Esophagus squamous epithelium (tissue), 5 donors: ENCODE results near the gene KRTAP5-5. TPM values are rescaled to one million over a fixed set of nuclear protein-coding genes. Genes with fewer than 3 reads are reported as not detected.

Experiments used
- DNase-seq: peaks from one replicate; lab custom pipeline; 2025; lab: John Stamatoyannopoulos, UW
- H3K27ac ChIP-seq, 4 donors: fragments of 200-600 bp; sonication (generic); one replicate each; pipeline ENCODE4 v1.5.1; 2016 to 2019; ENCODE audit warnings: mild to moderate bottlenecking in 1 of 4
- H3K27me3 ChIP-seq, 4 donors: fragments of 200-600 bp; sonication (generic); 1 replicate in 3 of 4; 2 replicates in 1 of 4; pipeline versions ENCODE4 v1.5.1 to v1.6.0; 2017 to 2021; ENCODE audit warnings: antibody characterized with exemption in 1 of 4
- H3K36me3 ChIP-seq, 3 donors: fragments of 200-600 bp; sonication (generic); one replicate each; pipeline ENCODE4 v1.5.1; 2016 to 2019
- H3K4me1 ChIP-seq, 3 donors: fragments of 200-600 bp; sonication (generic); one replicate each; pipeline ENCODE4 v1.5.1; 2017 to 2019
- H3K4me3 ChIP-seq, 4 donors: fragments of 200-600 bp; sonication (generic); 1 replicate in 3 of 4; 2 replicates in 1 of 4; pipeline ENCODE4 v1.5.1; 2016 to 2019; ENCODE audit warnings: mild to moderate bottlenecking in 2 of 4, moderate library complexity in 1 of 4
- H3K9me3 ChIP-seq, 3 donors: fragments of 200-600 bp; sonication (generic); one replicate each; pipeline ENCODE4 v1.5.1; 2016 to 2019
- CTCF ChIP-seq, 6 experiments: fragments of 450-650 bp in 4 of 6; fragments of 200-600 bp in 2 of 6; sonication (generic) in 2 of 6; IDR thresholded peaks; one replicate each; pipeline ENCODE4 v1.5.1; 2016 to 2019; ENCODE audit warnings: antibody characterized with exemption in 6 of 6, mild to moderate bottlenecking in 4 of 6, moderate library complexity in 4 of 6
- POLR2A ChIP-seq, 4 donors: fragments of 450-650 bp; IDR thresholded peaks; one replicate each; pipeline ENCODE4 v1.6.1; 2017; ENCODE audit warnings: antibody characterized with exemption in 4 of 4, mild to moderate bottlenecking in 4 of 4, moderate library complexity in 3 of 4
- WGBS, 2 donors: methylation state at CpG; one replicate each; pipeline ENCODE4 v1.1.5; 2018; 5-methylcytosine and 5-hydroxymethylcytosine counted together
- intact Hi-C: fragments of 100-400 bp; cut with DNase I; formaldehyde crosslinking; loops from one replicate; pipeline ENCODE4 v1.15.0; 2022
- total RNA-seq, 4 donors: library from RNA; depleted of rRNA; stranded (reverse); fragments of >200 nt; gene quantifications; one replicate each; pipeline ENCODE4 v1.1.0, GENCODE V29; 2016
- donor health status: DM: yes; HTN: yes; CAD: no.

The KRTAP5-5 gene
- total RNA-seq, 4 donors from 2014 or later: not detected

DNA sequence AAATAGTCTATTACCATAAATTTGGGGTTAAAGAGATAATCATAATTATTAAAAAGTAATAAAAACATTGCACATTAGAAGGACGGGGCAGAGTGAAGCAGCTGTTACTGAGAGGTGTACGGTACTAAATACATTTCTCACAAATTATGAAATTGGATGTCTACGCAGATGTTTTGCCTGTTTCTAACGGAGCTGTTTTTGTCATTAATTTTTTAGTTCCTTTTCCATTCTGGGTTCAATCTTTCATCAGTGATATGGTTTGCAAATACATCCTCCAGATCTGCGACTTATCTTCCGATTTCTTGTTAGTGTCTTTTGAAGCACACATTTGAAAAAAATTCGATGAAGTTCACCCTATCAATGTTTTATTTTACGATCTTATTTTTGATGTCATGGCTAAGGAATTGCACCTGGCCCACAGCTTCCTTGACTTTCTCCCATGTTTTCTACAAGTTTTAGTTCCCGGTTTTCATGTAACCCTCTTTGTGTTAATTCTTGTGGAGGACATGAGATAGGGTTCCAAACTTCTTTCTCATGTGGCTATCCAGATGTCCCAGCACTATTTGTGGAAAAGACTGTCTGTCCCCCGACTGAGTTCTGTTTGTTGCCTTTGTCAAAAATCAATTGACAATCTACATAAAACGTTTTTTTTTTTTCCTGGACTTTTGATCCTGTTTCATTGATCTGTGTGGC is 46.1 kb downstream of the KRTAP5-5 start:
- WGBS, 2 donors: 66 to 74% methylated on average over 11 of the region's 11 CpGs

DNA sequence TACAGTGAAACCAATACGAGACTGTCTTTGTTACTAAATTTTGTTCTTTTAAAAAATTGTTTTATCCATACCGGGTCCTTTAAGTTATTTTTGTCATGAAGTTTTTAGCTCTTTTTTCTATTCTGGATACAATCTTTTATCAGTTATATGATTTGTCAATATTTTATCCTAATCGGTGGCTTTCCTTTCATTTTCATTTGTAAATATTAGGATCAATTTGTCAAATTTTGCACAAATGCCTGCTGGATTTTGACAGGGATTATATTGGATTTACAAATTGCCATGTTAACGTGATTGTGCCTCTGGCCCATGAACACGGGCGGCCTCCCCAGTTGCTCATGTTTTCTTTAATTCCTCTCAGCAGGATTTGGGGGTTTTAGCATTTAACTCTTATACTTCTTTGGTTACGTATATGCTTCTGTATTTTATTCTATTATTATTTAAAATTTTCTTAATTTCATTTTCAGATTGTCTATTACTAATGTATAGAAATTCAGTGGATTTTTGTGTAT is 46.7 kb downstream of the KRTAP5-5 start:
- no peak overlapping the region for H3K27ac ChIP-seq
- no peak for DNase-seq
- H3K4me3 ChIP-seq: no peak overlapping the region
- peaks cover 0 to 94% (median 2%) of the 10 kb centered on the region in 4 donors for H3K27me3 ChIP-seq
- H3K36me3 ChIP-seq: no peaks in the 10 kb centered on the region
- H3K4me1 ChIP-seq: no peaks in the 10 kb centered on the region
- intact Hi-C loops: no loop called here
- TF ChIP-seq CTCF (IDR thresholded peaks at IDR 0.05): no peak
- TF ChIP-seq POLR2A (IDR thresholded peaks at IDR 0.05): no peak
- 63% methylated on average over 7 of the region's 7 CpGs for WGBS, 2 donors
- no peaks in the 10 kb centered on the region for H3K9me3 ChIP-seq

More for the DNA sequence above, 46.1 kb downstream of the KRTAP5-5 start:
- no peaks in the 10 kb centered on the region for H3K9me3 ChIP-seq
- peaks cover 0 to 94% (median 2%) of the 10 kb centered on the region in 4 donors for H3K27me3 ChIP-seq
- TF ChIP-seq POLR2A (IDR thresholded peaks at IDR 0.05) (no peak), CTCF (IDR thresholded peaks at IDR 0.05) (no peak)
- no peaks in the 10 kb centered on the region for H3K4me1 ChIP-seq
- no peaks in the 10 kb centered on the region for H3K36me3 ChIP-seq
- no peak overlapping the region for H3K4me3 ChIP-seq
- no peak overlapping the region for H3K27ac ChIP-seq
- no peak for DNase-seq
- intact Hi-C loops: no loop called here

GRCh38 chr11:1679881-1680280 is 50.3 kb downstream of the KRTAP5-5 start:
- TF ChIP-seq POLR2A (IDR thresholded peaks at IDR 0.05): no peak
- TF ChIP-seq CTCF (IDR thresholded peaks at IDR 0.05): no peak
- intact Hi-C loops: no loop called here
- peaks cover 0 to 75% (median 2%) of the 10 kb centered on the region in 4 donors for H3K27me3 ChIP-seq
- no peak overlapping the region for H3K27ac ChIP-seq
- no peaks in the 10 kb centered on the region for H3K36me3 ChIP-seq
- H3K4me1 ChIP-seq: no peaks in the 10 kb centered on the region
- no peak for DNase-seq
- no peak overlapping the region for H3K4me3 ChIP-seq
- no peaks in the 10 kb centered on the region for H3K9me3 ChIP-seq
- WGBS, 2 donors: 65 to 68% methylated on average over 10 of the region's 10 CpGs

Other genes starting within 250 kb of the KRTAP5-5 start
- gene BRSK2, start 239.8 kb upstream of the KRTAP5-5 start, total RNA-seq: 1 to 10 TPM in 1 of 4 donors, under 1 TPM in 2, not detected in 1; 0.23 to 1.3 (median 0.35) TPM
- gene MOB2, start 143.0 kb upstream of the KRTAP5-5 start, total RNA-seq: 10 to 100 TPM; 21.5 to 45.0 (median 30.1) TPM
- 1 to 10 TPM in 2 of 4 donors, under 1 TPM in 2; 0.12 to 1.3 (median 0.64) TPM for gene DUSP8, start 57.5 kb upstream of the KRTAP5-5 start, total RNA-seq
- gene KRTAP5-1, start 44.5 kb upstream of the KRTAP5-5 start, total RNA-seq: not detected
- gene KRTAP5-2, start 31.5 kb upstream of the KRTAP5-5 start, total RNA-seq: not detected
- gene KRTAP5-3, start 21.3 kb upstream of the KRTAP5-5 start, total RNA-seq: not detected
- not detected for gene KRTAP5-4, start 7.6 kb upstream of the KRTAP5-5 start, total RNA-seq
- gene KRTAP5-6, start 67.4 kb downstream of the KRTAP5-5 start, total RNA-seq: not detected
- 1 to 10 TPM in 3 of 4 donors, under 1 TPM in 1; 0.88 to 6.3 (median 2.4) TPM for gene IFITM10, start 120.8 kb downstream of the KRTAP5-5 start, total RNA-seq
- 100 to 1,000 TPM; 369 to 649 (median 567) TPM for gene CTSD, start 134.2 kb downstream of the KRTAP5-5 start, total RNA-seq
- 100 to 1,000 TPM in 1 of 4 donors, 10 to 100 TPM in 3; 28.7 to 110 (median 69.3) TPM for gene SYT8, start 205.2 kb downstream of the KRTAP5-5 start, total RNA-seq
- 10 to 100 TPM in 3 of 4 donors, not detected in 1; 14.7 to 23.8 (median 15.0) TPM for gene TNNI2, start 209.2 kb downstream of the KRTAP5-5 start, total RNA-seq
- gene LSP1, start 223.3 kb downstream of the KRTAP5-5 start, total RNA-seq: 10 to 100 TPM; 23.3 to 75.9 (median 46.4) TPM